ENCODE results near the gene OSGIN1.

The OSGIN1 gene

GRCh38 chr16:83971165-83972130 is 18.4 kb downstream of the OSGIN1 start:
- no peak for DNase-seq (ENCODE audit: low read depth)
- no peak for TF ChIP-seq MYC (IDR thresholded peaks at IDR 0.05; ENCODE audit: low read depth, low read length)
- no peak for TF ChIP-seq POLR2A (IDR thresholded peaks at IDR 0.05; ENCODE audit: extremely low read depth, insufficient read length)
- TF ChIP-seq MAX (IDR thresholded peaks at IDR 0.05; ENCODE audit: low read depth, low read length): no peak
- H3K4me3 ChIP-seq (ENCODE audit: low read depth, low read length): no peak overlapping the region

GRCh38 chr16:83972256-83973008 is 19.4 kb downstream of the OSGIN1 start:
- no peak for DNase-seq (ENCODE audit: low read depth)
- TF ChIP-seq CTCF (IDR thresholded peaks at IDR 0.05; ENCODE audit: low read depth, low read length) (no peak), POLR2A (IDR thresholded peaks at IDR 0.05; ENCODE audit: extremely low read depth, insufficient read length) (no peak), MYC (IDR thresholded peaks at IDR 0.05; ENCODE audit: low read depth, low read length) (no peak)

GRCh38 chr16:83973077-83973476 is 20.0 kb downstream of the OSGIN1 start:
- no peak for TF ChIP-seq MAX (IDR thresholded peaks at IDR 0.05; ENCODE audit: low read depth, low read length)
- no peak for TF ChIP-seq CTCF (IDR thresholded peaks at IDR 0.05; ENCODE audit: low read depth, low read length)
- no peak for TF ChIP-seq POLR2A (IDR thresholded peaks at IDR 0.05; ENCODE audit: extremely low read depth, insufficient read length)
- TF ChIP-seq MYC (IDR thresholded peaks at IDR 0.05; ENCODE audit: low read depth, low read length): no peak
- no peak overlapping the region for H3K4me3 ChIP-seq (ENCODE audit: low read depth, low read length)
- no peak for DNase-seq (ENCODE audit: low read depth)

More at GRCh38 chr16:83972256-83973008, 19.4 kb downstream of the OSGIN1 start:
- H3K4me3 ChIP-seq (ENCODE audit: low read depth, low read length): no peak overlapping the region

GRCh38 chr16:83973581-83974385 is 20.7 kb downstream of the OSGIN1 start:
- DNase-seq (ENCODE audit: low read depth): no peak
- TF ChIP-seq CTCF (IDR thresholded peaks at IDR 0.05; ENCODE audit: low read depth, low read length) (no peak), MAX (IDR thresholded peaks at IDR 0.05; ENCODE audit: low read depth, low read length) (no peak), POLR2A (IDR thresholded peaks at IDR 0.05; ENCODE audit: extremely low read depth, insufficient read length) (no peak), MYC (IDR thresholded peaks at IDR 0.05; ENCODE audit: low read depth, low read length) (no peak)
- no peak overlapping the region for H3K4me3 ChIP-seq (ENCODE audit: low read depth, low read length)

GRCh38 chr16:83974475-83974874 is 21.4 kb downstream of the OSGIN1 start:
- DNase-seq (ENCODE audit: low read depth): no peak
- no peak overlapping the region for H3K4me3 ChIP-seq (ENCODE audit: low read depth, low read length)
- TF ChIP-seq MYC (IDR thresholded peaks at IDR 0.05; ENCODE audit: low read depth, low read length) (no peak), MAX (IDR thresholded peaks at IDR 0.05; ENCODE audit: low read depth, low read length) (no peak), CTCF (IDR thresholded peaks at IDR 0.05; ENCODE audit: low read depth, low read length) (no peak), POLR2A (IDR thresholded peaks at IDR 0.05; ENCODE audit: extremely low read depth, insufficient read length) (no peak)
